Measurements from ENCODE around the gene TMEM108.

Gene TMEM108

DNA sequence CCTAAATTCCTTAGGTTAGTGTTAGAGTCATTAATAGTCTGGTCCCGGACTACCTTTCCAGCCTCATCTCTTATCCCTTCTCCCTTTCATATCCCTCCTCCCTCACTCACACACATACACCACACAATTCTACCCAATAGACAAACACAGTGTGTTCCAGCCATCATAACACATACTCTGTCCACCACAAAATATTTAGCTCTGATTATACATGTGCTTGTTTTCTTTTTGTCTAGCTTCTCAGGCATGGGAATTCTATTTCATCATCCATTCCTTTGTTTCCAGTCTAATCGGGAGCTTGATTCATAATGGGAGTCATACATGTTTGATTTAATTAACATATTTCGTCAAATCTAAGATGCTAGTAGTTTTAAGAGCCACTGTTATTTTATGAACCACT lies 199.8 kb downstream of the TMEM108 start:
- DNase-seq: no peak

GRCh38 chr3:133246119-133246518 lies 207.9 kb downstream of the TMEM108 start:
- DNase-seq: no peak

DNA sequence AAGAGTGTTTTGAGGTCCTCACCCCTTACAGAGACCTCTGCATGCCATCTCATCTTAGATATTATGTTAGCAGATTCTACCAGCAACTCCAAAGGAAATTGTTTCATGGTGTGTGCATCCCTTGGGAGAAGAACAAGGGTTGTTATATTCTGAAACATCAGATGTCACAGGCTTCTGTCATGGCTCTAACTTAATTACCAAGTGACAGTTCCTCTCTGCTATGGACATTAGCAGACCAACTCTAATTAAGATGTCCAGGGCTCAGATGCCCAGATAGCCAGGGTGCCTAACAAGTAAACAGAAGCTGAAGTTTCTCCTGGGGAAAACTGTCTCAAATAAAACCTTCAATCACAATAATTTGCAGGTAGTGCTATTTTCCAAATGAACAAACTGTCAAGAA lies 208.6 kb downstream of the TMEM108 start:
- no peak for DNase-seq

DNA sequence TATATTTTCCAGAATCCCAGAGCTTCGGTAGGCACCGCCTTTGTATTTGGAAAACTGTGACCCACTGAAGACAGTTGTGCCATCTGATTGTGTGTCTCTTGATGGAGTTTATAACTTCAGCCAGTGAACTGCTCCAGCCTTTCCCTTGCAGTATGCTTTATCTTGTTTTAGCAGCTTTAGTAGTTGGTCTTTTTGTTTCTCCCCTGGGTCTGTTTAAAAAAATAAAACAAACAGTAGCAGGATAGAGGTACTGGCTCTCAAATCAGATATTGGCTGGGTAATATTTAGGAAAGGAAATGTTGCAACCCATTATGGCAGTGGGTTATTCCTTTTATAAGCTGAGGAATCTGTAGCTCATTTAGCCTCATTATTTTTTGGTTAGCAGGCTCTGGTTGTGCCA lies 210.2 kb downstream of the TMEM108 start:
- DNase-seq: no peak

DNA sequence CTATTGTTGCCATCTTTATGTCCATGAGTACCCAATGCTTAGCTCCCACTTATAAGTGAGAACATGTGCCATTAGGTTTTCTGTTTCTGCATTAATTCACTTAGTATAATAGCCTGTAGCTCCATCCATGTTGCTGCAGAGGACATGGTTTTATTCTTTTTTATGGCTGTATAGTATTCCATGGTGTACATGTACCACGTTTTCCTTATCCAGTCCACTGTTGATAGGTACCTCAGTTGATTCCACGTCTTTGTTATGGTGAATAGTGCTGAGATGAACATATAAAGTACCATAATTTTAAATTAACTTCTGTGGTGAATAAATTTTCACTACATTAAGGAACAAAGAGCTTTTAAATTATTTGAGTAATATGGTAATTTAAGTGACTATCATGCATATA lies 211.3 kb downstream of the TMEM108 start:
- no peak for DNase-seq

DNA sequence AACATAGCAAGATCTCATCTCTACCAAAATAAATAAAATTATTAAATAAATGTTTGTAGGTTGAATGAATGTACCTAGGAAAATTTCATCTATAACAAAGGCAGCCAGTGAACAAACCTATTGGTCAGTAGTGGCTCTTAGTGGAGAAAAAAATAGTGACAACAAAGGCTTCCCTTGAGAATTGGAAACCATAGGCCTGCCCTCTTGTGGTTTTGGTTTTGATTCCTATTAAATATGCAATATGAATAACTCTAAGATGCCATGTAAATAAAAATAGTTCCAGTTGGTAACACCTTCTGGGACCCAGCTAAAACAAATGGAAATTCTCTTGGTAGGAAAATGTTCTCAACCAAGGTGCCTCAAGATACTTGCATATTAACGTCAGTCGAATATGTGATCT lies 216.0 kb downstream of the TMEM108 start:
- no peak for DNase-seq

- no peak for DNase-seq
Observed at GRCh38 chr3:133254716-133255115, 216.5 kb downstream of the TMEM108 start.

GRCh38 chr3:133256787-133257483 lies 218.7 kb downstream of the TMEM108 start:
- no peak for DNase-seq

DNA sequence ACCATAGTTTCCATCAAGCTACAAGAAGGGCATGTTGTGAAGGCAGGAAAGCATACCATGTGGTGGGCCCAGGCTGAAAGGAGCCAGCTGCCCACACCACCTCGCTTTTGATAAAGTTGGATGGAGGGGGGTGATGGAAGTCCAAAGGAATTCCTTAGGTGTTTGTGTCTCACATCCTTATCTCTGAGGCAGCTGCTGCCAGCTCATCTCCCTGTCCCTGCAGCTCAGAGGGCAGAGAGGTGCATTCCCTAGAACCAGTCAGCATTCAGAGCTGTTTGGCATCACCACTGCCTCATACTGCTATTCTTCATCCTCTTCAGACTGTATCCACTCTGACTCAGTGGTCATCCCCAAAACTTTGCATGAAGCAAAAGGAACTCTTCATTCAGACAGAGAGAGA lies 220.2 kb downstream of the TMEM108 start:
- no peak for DNase-seq

DNA sequence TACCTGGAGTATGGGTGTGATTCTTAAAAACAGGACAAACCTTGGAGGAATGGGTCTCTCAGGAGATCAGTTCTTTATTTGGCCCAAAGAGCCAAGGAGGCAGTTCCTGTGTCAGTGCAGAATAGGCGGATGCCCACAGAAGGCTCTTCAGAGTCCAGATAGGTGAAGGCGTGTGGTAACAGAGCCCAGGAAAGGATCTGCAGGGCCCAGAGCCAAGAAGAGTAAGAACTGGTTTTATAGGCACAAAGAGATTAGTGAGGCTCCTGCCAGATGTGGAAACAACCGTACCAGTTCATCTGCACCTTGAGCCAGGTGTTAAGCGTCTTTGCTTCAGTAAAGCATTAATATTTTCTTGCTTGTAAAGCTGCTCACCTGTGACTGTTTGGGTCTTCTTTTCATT lies 221.6 kb downstream of the TMEM108 start:
- DNase-seq: no peak

DNA sequence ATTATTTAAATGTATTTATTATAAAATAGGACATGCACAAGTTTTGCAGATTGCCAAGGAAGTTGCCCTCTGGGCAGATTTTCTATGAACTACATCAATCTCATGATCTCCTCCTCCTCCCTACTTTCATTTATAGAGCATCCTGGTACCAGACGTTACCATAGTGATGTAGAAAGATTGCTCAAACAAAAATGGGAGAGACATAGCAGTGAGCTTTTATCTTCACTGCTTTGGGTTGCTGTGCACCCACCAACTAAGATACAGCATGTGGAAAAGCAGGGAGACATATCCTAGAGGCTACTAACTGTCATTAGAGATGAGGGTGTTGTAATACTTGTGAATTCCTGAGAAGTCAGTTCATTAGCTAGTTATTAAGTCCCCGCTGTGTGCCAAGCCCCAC lies 224.1 kb downstream of the TMEM108 start:
- no peak for DNase-seq

- DNase-seq: no peak
Observed at GRCh38 chr3:133264920-133265319, 226.7 kb downstream of the TMEM108 start.

DNA sequence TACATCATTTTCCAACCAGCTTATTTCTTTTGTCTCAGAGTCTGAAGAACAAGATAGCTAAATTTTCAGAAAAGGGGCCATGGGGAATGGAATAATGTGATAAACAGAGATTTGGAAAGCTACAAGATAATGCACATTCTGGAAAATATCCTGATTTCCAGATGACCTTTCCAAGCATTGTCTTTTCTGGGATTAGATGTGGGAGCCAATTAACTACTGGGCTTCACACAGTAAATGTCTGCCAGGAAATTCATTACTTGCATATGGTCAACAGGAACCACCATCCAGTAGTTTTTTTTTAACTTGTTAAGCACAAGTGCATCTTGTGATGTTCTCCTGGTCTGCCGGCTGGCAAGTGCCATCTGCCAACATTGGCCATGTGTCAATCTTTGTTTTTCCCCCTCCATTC lies 230.5 kb downstream of the TMEM108 start:
- no peak for DNase-seq

DNA sequence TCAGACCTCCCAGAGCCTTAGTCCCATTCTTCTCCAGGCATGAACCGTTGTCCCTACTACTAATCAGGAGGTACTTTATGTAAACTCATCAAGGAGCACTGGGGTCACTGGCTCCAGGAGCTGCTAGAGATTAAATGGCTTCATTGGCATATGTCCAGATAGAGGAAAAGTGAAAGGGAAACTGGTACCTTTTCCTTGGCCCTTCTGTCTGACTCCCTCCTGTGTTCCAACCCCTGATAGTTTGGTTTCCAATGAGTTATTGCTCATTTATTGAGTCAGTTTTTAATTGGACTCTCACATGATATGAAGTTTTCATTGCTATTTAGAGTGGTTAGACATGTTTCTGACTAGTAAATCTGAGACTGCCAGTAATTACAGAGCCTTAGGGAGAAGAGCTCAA lies 231.2 kb downstream of the TMEM108 start:
- no peak for DNase-seq

DNA sequence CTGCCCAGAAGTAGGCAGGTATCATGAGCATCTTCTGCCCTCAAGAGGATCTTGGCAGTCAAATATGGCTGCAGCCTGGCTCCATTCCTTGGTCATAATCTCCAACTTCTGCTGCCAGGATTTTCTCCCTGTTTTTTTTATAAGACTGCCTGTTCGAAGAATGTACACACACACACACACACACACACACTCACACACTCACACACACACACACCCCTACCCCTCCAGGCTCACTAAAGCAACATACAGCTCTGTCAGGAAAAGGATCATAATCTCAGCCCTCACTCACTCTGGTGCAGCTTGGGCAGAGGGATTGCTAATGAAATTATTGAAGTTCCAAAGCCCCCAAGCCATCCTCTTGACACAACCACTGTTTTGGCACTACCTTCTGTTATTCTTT lies 232.4 kb downstream of the TMEM108 start:
- DNase-seq: no peak

DNA sequence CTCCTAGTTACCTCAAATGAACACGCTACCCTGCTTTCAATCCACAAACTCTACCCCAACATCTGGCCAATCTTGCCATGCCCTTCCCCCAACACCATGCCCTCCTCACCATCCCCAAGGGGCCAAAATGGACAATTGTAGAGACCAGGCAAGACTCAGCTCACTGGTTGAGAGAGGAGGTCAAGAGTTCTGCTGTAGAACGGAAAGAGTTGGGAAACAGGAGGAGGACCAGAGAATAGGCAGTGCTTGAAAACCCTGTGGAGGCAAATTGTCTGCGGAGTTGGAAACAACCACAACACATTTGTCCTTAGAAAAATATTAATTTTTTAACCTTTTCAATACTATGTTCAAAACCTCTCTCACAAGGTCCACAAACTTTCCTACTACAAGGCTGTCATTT lies 232.9 kb downstream of the TMEM108 start:
- no peak for DNase-seq

DNA sequence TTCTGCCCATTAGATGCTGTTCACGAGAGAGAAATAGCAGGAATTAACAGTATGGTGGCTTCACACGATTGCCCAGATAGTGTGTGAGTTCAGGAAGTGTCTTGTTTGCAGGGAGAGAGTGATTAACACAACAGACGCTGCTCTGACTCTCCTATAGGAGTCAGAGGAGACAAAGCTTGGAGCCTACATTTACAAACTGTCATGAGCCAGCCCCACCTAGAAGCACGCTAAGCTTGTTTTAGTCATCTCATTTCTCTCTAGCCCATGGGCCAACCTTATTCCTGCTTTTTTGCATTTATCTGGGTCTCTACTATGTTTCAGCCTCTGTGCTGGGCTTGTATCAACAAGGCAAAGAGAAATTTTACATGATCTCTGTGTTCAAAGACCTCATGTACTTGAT lies 233.3 kb downstream of the TMEM108 start:
- DNase-seq: no peak

DNA sequence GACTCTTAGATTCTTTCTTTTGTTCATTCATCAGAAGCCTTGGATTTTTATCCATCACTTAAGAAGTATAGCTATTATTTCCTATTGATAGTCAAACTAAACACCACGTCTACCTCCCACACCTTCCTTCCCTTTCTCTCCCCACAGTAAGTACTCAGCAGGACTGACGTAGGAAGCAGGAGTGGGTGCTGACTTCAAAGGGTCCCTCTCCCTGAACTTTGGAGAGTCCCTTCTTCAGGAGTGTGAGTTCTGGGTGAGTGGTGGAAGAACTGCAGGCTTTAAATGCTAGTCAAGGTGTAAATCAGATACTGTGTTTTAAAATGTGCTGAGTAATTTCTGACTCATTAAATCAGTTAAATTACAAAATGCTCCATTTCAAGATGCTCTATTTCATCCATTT lies 235.2 kb downstream of the TMEM108 start:
- DNase-seq: no peak

DNA sequence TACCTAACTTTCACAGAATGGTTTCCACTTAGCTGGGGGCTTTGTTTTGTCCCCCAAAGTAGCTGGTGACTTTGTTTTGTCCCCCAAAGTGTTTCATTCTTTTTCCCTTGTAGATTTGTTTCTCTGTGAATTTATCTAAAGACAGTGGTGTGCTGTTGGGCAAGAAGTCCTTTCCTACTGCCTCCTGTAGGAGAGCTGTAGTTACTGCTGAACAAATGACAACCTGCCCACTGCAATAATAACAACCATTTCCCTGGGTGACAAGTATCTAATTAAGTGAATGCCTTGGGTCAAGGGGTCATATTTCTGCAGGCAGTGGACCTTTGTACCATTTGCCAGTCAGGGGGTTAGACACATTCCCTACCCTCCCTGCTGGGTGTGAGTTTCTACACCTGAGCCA lies 236.3 kb downstream of the TMEM108 start:
- no peak for DNase-seq

- no peak for DNase-seq
Observed at GRCh38 chr3:133276594-133276993, 238.4 kb downstream of the TMEM108 start.

DNA sequence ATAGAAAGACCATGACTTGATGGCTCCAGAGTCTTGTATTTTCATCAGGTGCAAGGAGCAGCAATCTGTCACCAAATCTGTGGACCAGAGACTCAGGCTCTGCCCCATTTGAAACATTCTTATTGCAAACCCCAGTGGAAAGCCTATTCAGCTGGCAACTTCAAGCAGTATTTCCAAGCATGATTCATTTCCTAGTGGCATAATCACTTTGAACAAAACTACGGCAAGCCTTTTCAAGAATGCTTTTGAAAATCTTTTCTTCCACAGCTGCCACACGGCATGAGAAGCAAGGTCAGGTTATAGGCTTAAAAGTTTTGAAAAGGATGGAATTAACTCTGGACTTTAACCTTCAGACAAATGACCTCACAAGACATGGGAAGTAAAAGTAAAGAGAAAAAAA lies 239.6 kb downstream of the TMEM108 start:
- no peak for DNase-seq

DNA sequence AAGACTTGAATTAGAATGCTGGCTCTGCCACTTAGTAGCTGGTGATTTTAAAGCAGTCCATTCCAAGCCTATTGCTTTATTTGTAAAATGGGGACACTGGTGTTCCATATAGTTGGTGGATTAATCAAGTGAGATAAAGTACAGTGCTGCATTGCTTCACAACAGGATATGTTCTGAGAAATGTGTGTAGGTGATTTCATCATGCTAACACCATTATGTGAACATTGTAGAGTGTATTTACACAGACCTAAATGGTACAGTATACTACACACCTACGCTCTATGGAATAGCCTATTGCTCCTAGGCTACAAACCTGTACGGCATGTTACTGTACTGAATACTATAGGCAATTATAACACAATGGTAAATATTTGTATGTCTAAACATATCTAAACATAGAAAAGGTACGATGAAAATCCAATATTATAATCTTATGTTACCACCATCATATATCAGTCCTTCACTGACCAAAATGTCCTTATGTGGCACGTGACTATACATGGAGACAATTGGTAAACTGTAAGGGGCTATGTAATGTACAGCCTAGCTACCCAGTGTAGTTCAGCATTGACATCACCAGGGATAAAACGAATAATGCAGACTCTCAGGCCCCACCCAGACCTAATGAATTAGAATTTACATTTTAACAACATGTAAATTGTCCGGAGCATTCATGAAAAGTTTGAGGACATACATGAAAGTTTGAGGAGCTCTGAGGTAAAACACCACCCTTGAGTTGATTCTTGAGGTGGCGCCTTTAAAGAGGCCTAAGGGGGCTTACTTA lies 240.3 kb downstream of the TMEM108 start:
- no peak for DNase-seq

GRCh38 chr3:133280586-133280985 lies 242.4 kb downstream of the TMEM108 start:
- DNase-seq: no peak

- no peak for DNase-seq
Observed at GRCh38 chr3:133282236-133282635, 244.0 kb downstream of the TMEM108 start.

Measured in activated naive CD4-positive, alpha-beta T cell treated with anti-CD3 and anti-CD28 coated beads, Interleukin-2, amount 50 U/mL, for 16 hours (primary cell).